Measurements from ENCODE around the gene BLOC1S3. TPM values are rescaled to one million over a fixed set of nuclear protein-coding genes. Genes with fewer than 3 reads are reported as not detected.
"Not testable (repeated sequence)": the region's sequence is repeated elsewhere in the genome, so short reads cannot be mapped to it uniquely, and the experiment has no call there.

The BLOC1S3 gene
- total and polyA plus RNA-seq, 4 experiments from 2014 or later: 5.3 to 29.9 (median 20.9) TPM

DNA sequence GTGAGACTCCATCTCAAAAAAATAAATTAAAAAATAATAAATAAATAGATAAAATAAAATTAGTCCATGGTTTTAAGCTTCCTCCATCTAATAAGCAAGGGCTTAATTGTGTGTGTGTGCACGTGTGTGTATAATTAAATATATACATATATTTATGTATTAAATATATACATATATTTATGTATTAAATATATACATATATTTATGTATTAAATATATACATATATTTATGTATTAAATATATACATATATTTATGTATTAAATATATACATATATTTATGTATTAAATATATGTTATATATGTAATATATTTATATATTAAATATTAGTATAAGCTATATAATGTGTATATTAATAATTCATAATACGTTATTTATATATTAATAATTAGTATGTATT, 50.5 kb downstream of the BLOC1S3 start:
- H3K36me3 Mint-ChIP-seq; intact Hi-C loops (cut with micrococcal nuclease); DNase-seq; H3K4me1 ChIP-seq (ENCODE audit: insufficient read depth, low read length); H3K4me3 ChIP-seq (ENCODE audit: low read length in 2 of 2); H3K27ac Mint-ChIP-seq; H3K9me3 Mint-ChIP-seq; H3K4me3 Mint-ChIP-seq; H3K27ac ChIP-seq (ENCODE audit: low read depth, low read length); H3K9me3 ChIP-seq (ENCODE audit: control insufficient read depth in 1 of 2, low read length in 2 of 2); POLR2A ChIA-PET (ENCODE audit: partially characterized antibody); H3K36me3 ChIP-seq (ENCODE audit: insufficient read depth, low read length); H3K27me3 ChIP-seq (ENCODE audit: insufficient read depth, low read length); H3K4me1 Mint-ChIP-seq: not testable (repeated sequence)
- peaks cover 14 to 20% of the 10 kb centered on the region in 2 donors for H3K27me3 Mint-ChIP-seq
- CTCF ChIA-PET (ENCODE audit: partially characterized antibody): interaction anchor here (0.8 kb wide), 1 partner anchor 437 kb away, joined by 3 read pairs; no protein-coding TSS in a partner anchor

Other genes starting within 250 kb of the BLOC1S3 start
- not detected for gene APOC4, start 236.5 kb upstream of the BLOC1S3 start, total RNA-seq
- gene APOC4, start 236.5 kb upstream of the BLOC1S3 start, polyA plus RNA-seq: not detected
- gene APOC2, start 232.7 kb upstream of the BLOC1S3 start, total RNA-seq: under 1 TPM in 1 of 2 experiments, not detected in 1; 0.49 TPM
- gene APOC2, start 232.7 kb upstream of the BLOC1S3 start, polyA plus RNA-seq: not detected
- 10 to 100 TPM; 85.1 to 86.4 TPM for gene CLPTM1, start 223.4 kb upstream of the BLOC1S3 start, total RNA-seq
- 10 to 100 TPM; 16.6 to 27.5 TPM for gene CLPTM1, start 223.4 kb upstream of the BLOC1S3 start, polyA plus RNA-seq
- 10 to 100 TPM; 38.8 to 39.8 TPM for gene RELB, start 177.3 kb upstream of the BLOC1S3 start, total RNA-seq
- 10 to 100 TPM; 19.7 to 31.2 TPM for gene RELB, start 177.3 kb upstream of the BLOC1S3 start, polyA plus RNA-seq
- gene CLASRP, start 139.7 kb upstream of the BLOC1S3 start, total RNA-seq: 100 to 1,000 TPM; 156 to 163 TPM
- 10 to 100 TPM in 1 of 2 donors, 1 to 10 TPM in 1; 3.8 to 12.7 TPM for gene CLASRP, start 139.7 kb upstream of the BLOC1S3 start, polyA plus RNA-seq
- gene ZNF296, start 102.3 kb upstream of the BLOC1S3 start, total RNA-seq: 1 to 10 TPM; 1.7 to 1.9 TPM
- gene ZNF296, start 102.3 kb upstream of the BLOC1S3 start, polyA plus RNA-seq: 1 to 10 TPM in 1 of 2 donors, under 1 TPM in 1; 0.98 to 3.2 TPM
- 10 to 100 TPM; 15.9 to 17.6 TPM for gene GEMIN7, start 99.5 kb upstream of the BLOC1S3 start, total RNA-seq
- gene GEMIN7, start 99.5 kb upstream of the BLOC1S3 start, polyA plus RNA-seq: 10 to 100 TPM; 34.9 to 75.3 TPM
- 10 to 100 TPM; 25.2 to 26.2 TPM for gene PPP1R37, start 85.6 kb upstream of the BLOC1S3 start, total RNA-seq
- gene PPP1R37, start 85.6 kb upstream of the BLOC1S3 start, polyA plus RNA-seq: 1 to 10 TPM in 1 of 2 donors, under 1 TPM in 1; 0.31 to 1.4 TPM
- gene NKPD1, start 17.8 kb upstream of the BLOC1S3 start, total RNA-seq: 1 to 10 TPM in 1 of 2 experiments, under 1 TPM in 1; 0.80 to 1.2 TPM
- gene NKPD1, start 17.8 kb upstream of the BLOC1S3 start, polyA plus RNA-seq: under 1 TPM in 1 of 2 donors, not detected in 1; 0.61 TPM
- gene TRAPPC6A, start 547 bp upstream of the BLOC1S3 start, total RNA-seq: 10 to 100 TPM; 49.1 to 51.9 TPM
- 100 to 1,000 TPM; 160 to 246 TPM for gene TRAPPC6A, start 547 bp upstream of the BLOC1S3 start, polyA plus RNA-seq
- not detected for gene EXOC3L2, start 66.6 kb downstream of the BLOC1S3 start, total RNA-seq
- gene EXOC3L2, start 66.6 kb downstream of the BLOC1S3 start, polyA plus RNA-seq: not detected
- 10 to 100 TPM; 24.3 to 25.2 TPM for gene MARK4, start 72.5 kb downstream of the BLOC1S3 start, total RNA-seq
- 1 to 10 TPM in 1 of 2 donors, under 1 TPM in 1; 0.11 to 1.7 TPM for gene MARK4, start 72.5 kb downstream of the BLOC1S3 start, polyA plus RNA-seq
- not detected for gene CKM, start 144.1 kb downstream of the BLOC1S3 start, total RNA-seq
- gene CKM, start 144.1 kb downstream of the BLOC1S3 start, polyA plus RNA-seq: not detected
- gene KLC3, start 162.0 kb downstream of the BLOC1S3 start, total RNA-seq: not detected
- gene KLC3, start 162.0 kb downstream of the BLOC1S3 start, polyA plus RNA-seq: not detected
- 10 to 100 TPM; 17.9 to 19.3 TPM for gene ERCC2, start 191.8 kb downstream of the BLOC1S3 start, total RNA-seq
- 1 to 10 TPM; 5.1 to 9.2 TPM for gene ERCC2, start 191.8 kb downstream of the BLOC1S3 start, polyA plus RNA-seq
- 10 to 100 TPM; 10.3 to 13.0 TPM for gene PPP1R13L, start 226.3 kb downstream of the BLOC1S3 start, total RNA-seq
- gene PPP1R13L, start 226.3 kb downstream of the BLOC1S3 start, polyA plus RNA-seq: under 1 TPM; 0.66 to 0.76 TPM
- 1 to 10 TPM; 2.0 to 2.9 TPM for gene POLR1G, start 227.9 kb downstream of the BLOC1S3 start, total RNA-seq
- gene POLR1G, start 227.9 kb downstream of the BLOC1S3 start, polyA plus RNA-seq: 1 to 10 TPM; 1.2 to 8.4 TPM
- 10 to 100 TPM; 46.6 to 46.9 TPM for gene ERCC1, start 245.1 kb downstream of the BLOC1S3 start, total RNA-seq
- 10 to 100 TPM; 36.2 to 38.3 TPM for gene ERCC1, start 245.1 kb downstream of the BLOC1S3 start, polyA plus RNA-seq

Data from CD4-positive, alpha-beta memory T cell (primary cell).